ENCODE measurements around the gene NRL. TPM values are rescaled to one million over a fixed set of nuclear protein-coding genes. Genes with fewer than 3 reads are reported as not detected.

The NRL gene
- total RNA-seq, 3 donors from 2014 or later (not counting 1 experiment from before 2014, with no cell fraction given) = 0.78 to 3.3 (median 2.8) TPM

GRCh38 chr14:24131549-24131966 lies 16.8 kb upstream of the NRL start:
- Histone ChIP-seq H3K4me3 (ENCODE audit: low read length) (no peak overlapping the region), H3K27ac (ENCODE audit: low read length) (no peak overlapping the region), H3K9me3 (ENCODE audit: control insufficient read depth, insufficient read depth, low read length) (no peaks in the 10 kb centered on the region), H3K27me3 (ENCODE audit: control insufficient read depth, insufficient read depth, low read length) (no peaks in the 10 kb centered on the region), H3K36me3 (ENCODE audit: control insufficient read depth, insufficient read depth, low read length) (no peaks in the 10 kb centered on the region), H3K4me1 (ENCODE audit: control insufficient read depth, insufficient read depth, low read length) (peaks cover 16% of the 10 kb centered on the region)
- DNase-seq (no peak), ATAC-seq (no peak)
- no peaks in the 10 kb centered on the region for H3K27me3 Mint-ChIP-seq (ENCODE audit: low read depth in 2 of 2)
- H3K36me3 Mint-ChIP-seq = no peaks in the 10 kb centered on the region
- peaks cover 9 to 11% of the 10 kb centered on the region in 2 donors for H3K4me1 Mint-ChIP-seq
- no peak overlapping the region for H3K27ac Mint-ChIP-seq
- no peaks in the 10 kb centered on the region for H3K9me3 Mint-ChIP-seq
- intact Hi-C loops (cut with micrococcal nuclease) = loop anchor here (10.0 kb wide), 1 partner anchor 1207 kb away; the partner anchor contains the start of gene PRMT5
- H3K4me3 Mint-ChIP-seq = no peak overlapping the region
- no peak for TF ChIP-seq CTCF (IDR thresholded peaks at IDR 0.05)
- whole genome bisulfite sequencing (ENCODE audit: insufficient coverage) = 95% methylated on average over 15 of the region's 15 CpGs

GRCh38 chr14:24130717-24131548 lies 16.2 kb upstream of the NRL start:
- no peaks in the 10 kb centered on the region for H3K27me3 Mint-ChIP-seq (ENCODE audit: low read depth in 2 of 2)
- no peaks in the 10 kb centered on the region for H3K9me3 Mint-ChIP-seq
- H3K4me3 Mint-ChIP-seq = no peak overlapping the region
- Histone ChIP-seq H3K36me3 (ENCODE audit: control insufficient read depth, insufficient read depth, low read length) (no peaks in the 10 kb centered on the region), H3K4me3 (ENCODE audit: low read length) (no peak overlapping the region), H3K27ac (ENCODE audit: low read length) (no peak overlapping the region), H3K27me3 (ENCODE audit: control insufficient read depth, insufficient read depth, low read length) (no peaks in the 10 kb centered on the region), H3K4me1 (ENCODE audit: control insufficient read depth, insufficient read depth, low read length) (peaks cover 13% of the 10 kb centered on the region), H3K9me3 (ENCODE audit: control insufficient read depth, insufficient read depth, low read length) (no peaks in the 10 kb centered on the region)
- intact Hi-C loops (cut with micrococcal nuclease) = loop anchor here (10.0 kb wide), 1 partner anchor 1206 kb away; the partner anchor contains the start of gene PRMT5
- TF ChIP-seq CTCF (IDR thresholded peaks at IDR 0.05) = no peak
- no peaks in the 10 kb centered on the region for H3K36me3 Mint-ChIP-seq
- H3K27ac Mint-ChIP-seq = no peak overlapping the region
- no peak for ATAC-seq
- no peak for DNase-seq
- peaks cover 8 to 9% of the 10 kb centered on the region in 2 donors for H3K4me1 Mint-ChIP-seq
- 75% methylated on average over 7 of the region's 7 CpGs for WGBS (ENCODE audit: insufficient coverage)

GRCh38 chr14:24130380-24130716 lies 15.6 kb upstream of the NRL start, which contains the start of gene FITM1:
FITM1 (plus strand) TSS chr14:24130659; CDS start chr14:24131564, 905 bp downstream.
- no peak within 1 kb of the TSS for H3K27ac Mint-ChIP-seq
- no peak for DNase-seq
- H3K4me3 ChIP-seq (ENCODE audit: low read length) = no peak within 1 kb of the TSS
- no peak for ATAC-seq
- intact Hi-C loops (cut with micrococcal nuclease) = loop anchor here (10.0 kb wide), 1 partner anchor 1206 kb away; the partner anchor contains the start of gene PRMT5
- 90% methylated on average over 5 of the region's 5 CpGs for WGBS (ENCODE audit: insufficient coverage)
- no peak within 1 kb of the TSS for H3K4me3 Mint-ChIP-seq
- H3K4me1 ChIP-seq (ENCODE audit: control insufficient read depth, insufficient read depth, low read length) = peaks cover 9% of the 10 kb centered on the region
- H3K4me1 Mint-ChIP-seq = peaks cover 4% of the 10 kb centered on the region in 2 donors
- no peaks in the 10 kb centered on the region for H3K9me3 ChIP-seq (ENCODE audit: control insufficient read depth, insufficient read depth, low read length)
- H3K36me3 ChIP-seq (ENCODE audit: control insufficient read depth, insufficient read depth, low read length) = no peaks in the 10 kb centered on the region
- no peaks in the 10 kb centered on the region for H3K27me3 Mint-ChIP-seq (ENCODE audit: low read depth in 2 of 2)
- TF ChIP-seq CTCF (IDR thresholded peaks at IDR 0.05) = no peak
- H3K36me3 Mint-ChIP-seq = no peaks in the 10 kb centered on the region
- no peaks in the 10 kb centered on the region for H3K9me3 Mint-ChIP-seq
- H3K27me3 ChIP-seq (ENCODE audit: control insufficient read depth, insufficient read depth, low read length) = no peaks in the 10 kb centered on the region
- H3K27ac ChIP-seq (ENCODE audit: low read length) = no peak within 1 kb of the TSS

Measured in natural killer cell (primary cell).